Neural crest cell (in vitro differentiated cells): ENCODE measurements around the gene CCN6. TPM values are rescaled to one million over a fixed set of nuclear protein-coding genes. Genes with fewer than 3 reads are reported as not detected.
A peak's percentile ranks its signal among the peaks of the same experiment; 100 is the strongest.

Source experiments
- DNase-seq: peaks from one replicate; pipeline ENCODE4 v3.0.0; 2021; ENCODE audit warnings: low read depth, mixed read lengths, low spot score
- H3K27ac Mint-ChIP-seq: one replicate; pipeline ENCODE4 v1.8.0; 2021; ENCODE audit warnings: mild to moderate bottlenecking, mixed read lengths; ENCODE audit not compliant: unreplicated experiment
- H3K27me3 Mint-ChIP-seq: 2 replicates; pipeline ENCODE4 v1.8.0; 2021; ENCODE audit warnings: low read depth, mild to moderate bottlenecking, mixed read lengths
- H3K36me3 Mint-ChIP-seq: 2 replicates; pipeline ENCODE4 v1.8.0; 2021; ENCODE audit warnings: low read depth, mild to moderate bottlenecking, mixed read lengths
- H3K4me1 Mint-ChIP-seq: 2 replicates; pipeline ENCODE4 v1.8.0; 2021; ENCODE audit warnings: mixed read lengths
- H3K4me3 Mint-ChIP-seq: one replicate; pipeline ENCODE4 v1.8.0; 2021; ENCODE audit warnings: mild to moderate bottlenecking, mixed read lengths
- H3K9me3 Mint-ChIP-seq: 2 replicates; pipeline ENCODE4 v1.8.0; 2021; ENCODE audit warnings: mixed read lengths
- total RNA-seq: library from RNA; stranded (reverse); gene quantifications from 2 replicates; pipeline ENCODE4 v1.2.1, GENCODE V29; 2021
- TF ChIP-seq, protein P1 (sequence below): fragments of 200-600 bp; sonication (generic); conservative IDR thresholded peaks from 2 replicates; pipeline ENCODE4 v1.5.0; 2021; ENCODE audit warnings: antibody characterized with exemption, mild to moderate bottlenecking

The CCN6 gene
- total RNA-seq, 1 donor from 2014 or later, result not detected

DNA sequence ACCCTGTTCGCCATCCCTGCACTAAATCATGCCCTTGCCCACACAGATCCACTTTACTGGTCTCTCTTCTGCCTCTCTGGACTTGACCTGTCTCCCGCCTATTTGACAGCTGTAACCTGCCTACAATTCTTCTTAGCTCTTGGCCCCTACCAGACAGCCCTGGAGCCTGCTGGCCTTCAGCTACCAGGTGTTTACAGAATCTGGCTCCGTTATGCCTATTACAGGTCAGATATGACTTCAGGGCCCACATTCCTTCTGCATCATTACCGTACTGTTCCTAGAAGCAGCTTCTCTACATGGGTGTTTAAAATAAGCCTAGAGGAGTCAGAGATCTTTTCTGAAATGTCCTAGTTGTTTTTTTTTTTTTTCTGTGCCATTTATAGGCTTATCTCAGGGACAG, 45.4 kb upstream of the CCN6 start:
- Mint-ChIP-seq H3K4me3 (no peak overlapping the region), H3K9me3 (peaks cover 2% of the 10 kb centered on the region), H3K27ac (no peak overlapping the region), H3K36me3 (peaks cover 3% of the 10 kb centered on the region), H3K4me1 (peaks cover 12% of the 10 kb centered on the region), H3K27me3 (no peaks in the 10 kb centered on the region)
- no peak for DNase-seq
- TF ChIP-seq, protein P1, sequence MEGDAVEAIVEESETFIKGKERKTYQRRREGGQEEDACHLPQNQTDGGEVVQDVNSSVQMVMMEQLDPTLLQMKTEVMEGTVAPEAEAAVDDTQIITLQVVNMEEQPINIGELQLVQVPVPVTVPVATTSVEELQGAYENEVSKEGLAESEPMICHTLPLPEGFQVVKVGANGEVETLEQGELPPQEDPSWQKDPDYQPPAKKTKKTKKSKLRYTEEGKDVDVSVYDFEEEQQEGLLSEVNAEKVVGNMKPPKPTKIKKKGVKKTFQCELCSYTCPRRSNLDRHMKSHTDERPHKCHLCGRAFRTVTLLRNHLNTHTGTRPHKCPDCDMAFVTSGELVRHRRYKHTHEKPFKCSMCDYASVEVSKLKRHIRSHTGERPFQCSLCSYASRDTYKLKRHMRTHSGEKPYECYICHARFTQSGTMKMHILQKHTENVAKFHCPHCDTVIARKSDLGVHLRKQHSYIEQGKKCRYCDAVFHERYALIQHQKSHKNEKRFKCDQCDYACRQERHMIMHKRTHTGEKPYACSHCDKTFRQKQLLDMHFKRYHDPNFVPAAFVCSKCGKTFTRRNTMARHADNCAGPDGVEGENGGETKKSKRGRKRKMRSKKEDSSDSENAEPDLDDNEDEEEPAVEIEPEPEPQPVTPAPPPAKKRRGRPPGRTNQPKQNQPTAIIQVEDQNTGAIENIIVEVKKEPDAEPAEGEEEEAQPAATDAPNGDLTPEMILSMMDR, result no peak

DNA sequence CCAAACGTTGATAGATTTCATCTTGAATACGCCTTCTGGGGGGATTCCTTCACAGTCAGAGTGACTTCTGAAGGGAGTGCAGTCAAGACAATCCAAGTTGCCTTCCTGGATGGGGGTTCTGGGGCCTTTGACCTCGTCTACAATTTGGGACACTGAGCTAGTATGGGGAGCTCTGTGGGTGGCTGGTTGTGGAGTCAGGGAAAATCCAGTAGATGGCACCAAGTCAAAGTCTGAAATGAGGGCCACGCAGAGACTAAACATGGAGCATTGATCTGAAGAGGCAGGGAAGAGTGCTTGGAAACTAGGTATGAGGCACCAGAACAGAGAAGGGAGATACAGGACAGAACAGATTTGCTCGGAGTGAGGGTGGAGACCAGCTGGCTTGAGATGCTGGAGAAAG, 43.6 kb upstream of the CCN6 start:
- H3K4me3 Mint-ChIP-seq, result no peak overlapping the region
- peaks cover 24% of the 10 kb centered on the region for H3K4me1 Mint-ChIP-seq
- peaks cover 3% of the 10 kb centered on the region for H3K36me3 Mint-ChIP-seq
- TF ChIP-seq, protein P1, result no peak
- no peaks in the 10 kb centered on the region for H3K27me3 Mint-ChIP-seq
- no peak for DNase-seq
- peaks cover 2% of the 10 kb centered on the region for H3K9me3 Mint-ChIP-seq
- no peak overlapping the region for H3K27ac Mint-ChIP-seq

DNA sequence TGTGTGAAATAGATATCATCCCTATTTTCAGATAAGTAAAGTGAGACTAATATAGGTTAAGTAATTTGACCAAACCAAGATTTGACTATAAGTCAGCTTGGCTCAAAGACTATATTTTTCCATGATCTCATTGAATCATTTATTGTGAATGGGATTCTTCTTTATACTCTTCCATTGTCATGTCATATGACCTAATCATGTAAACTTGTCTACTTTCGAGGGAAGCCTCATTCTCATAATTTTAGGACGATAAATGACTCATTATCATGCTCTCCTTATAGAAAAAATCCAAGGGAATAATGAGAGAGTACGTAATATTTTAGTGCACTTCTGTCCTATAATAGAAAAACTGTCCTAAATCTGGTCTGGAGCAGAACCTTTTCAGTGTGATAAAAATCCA, 40.9 kb upstream of the CCN6 start:
- H3K4me3 Mint-ChIP-seq, result no peak overlapping the region
- no peak overlapping the region for H3K27ac Mint-ChIP-seq
- H3K27me3 Mint-ChIP-seq, result no peaks in the 10 kb centered on the region
- no peak for DNase-seq
- H3K9me3 Mint-ChIP-seq, result peaks cover 2% of the 10 kb centered on the region
- peaks cover 30% of the 10 kb centered on the region for H3K4me1 Mint-ChIP-seq
- TF ChIP-seq, protein P1, result no peak
- H3K36me3 Mint-ChIP-seq, result peaks cover 4% of the 10 kb centered on the region

DNA sequence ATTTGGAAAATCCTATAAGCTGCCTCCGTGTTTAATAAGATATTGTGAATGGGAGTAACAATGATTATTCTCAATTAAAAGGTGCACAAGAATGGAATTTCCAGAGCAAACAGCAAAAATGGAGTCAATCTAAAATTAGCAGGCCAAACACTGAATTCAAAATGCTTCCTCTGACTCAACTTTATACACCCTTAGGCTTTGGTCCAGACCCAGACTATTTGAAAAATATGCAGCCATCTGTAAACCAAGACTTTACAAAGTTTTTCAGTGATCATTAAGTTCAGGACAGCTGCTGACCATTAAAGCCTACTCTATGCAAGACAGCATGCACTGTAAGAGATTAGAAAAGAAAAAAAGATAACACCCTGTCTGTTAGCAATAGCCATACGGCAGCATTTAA, 39.4 kb upstream of the CCN6 start:
- Mint-ChIP-seq H3K4me3 (no peak overlapping the region), H3K27me3 (no peaks in the 10 kb centered on the region), H3K36me3 (peaks cover 4% of the 10 kb centered on the region), H3K9me3 (peaks cover 2% of the 10 kb centered on the region), H3K4me1 (peaks cover 44% of the 10 kb centered on the region), H3K27ac (no peak overlapping the region)
- DNase-seq, result no peak
- TF ChIP-seq, protein P1, result no peak

DNA sequence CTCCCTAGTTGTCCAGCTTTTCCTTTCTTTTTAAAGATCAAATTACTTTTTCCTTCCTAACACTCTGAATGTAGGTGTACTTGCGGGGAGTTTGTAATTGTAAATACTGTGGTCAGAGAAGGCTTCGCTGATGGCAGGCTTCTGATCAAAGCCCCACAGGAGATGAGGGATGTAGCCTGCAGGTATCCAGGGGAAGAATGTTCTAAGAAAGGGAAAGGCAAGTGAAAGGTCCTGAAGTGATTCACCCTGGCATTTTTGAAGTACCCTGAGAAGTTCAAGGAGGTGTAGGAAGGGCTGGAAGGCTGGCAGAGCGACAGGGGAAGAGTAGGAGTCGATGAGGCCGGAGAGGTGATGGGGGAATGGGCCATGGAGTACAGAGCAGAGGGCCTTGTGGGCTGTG, 38.2 kb upstream of the CCN6 start:
- Mint-ChIP-seq H3K36me3 (peaks cover 2% of the 10 kb centered on the region), H3K4me3 (no peak overlapping the region), H3K27ac (peak overlapping the region; percentile 1), H3K27me3 (no peaks in the 10 kb centered on the region), H3K9me3 (no peaks in the 10 kb centered on the region), H3K4me1 (peaks cover 41% of the 10 kb centered on the region)
- DNase-seq, result no peak
- TF ChIP-seq, protein P1, result no peak

DNA sequence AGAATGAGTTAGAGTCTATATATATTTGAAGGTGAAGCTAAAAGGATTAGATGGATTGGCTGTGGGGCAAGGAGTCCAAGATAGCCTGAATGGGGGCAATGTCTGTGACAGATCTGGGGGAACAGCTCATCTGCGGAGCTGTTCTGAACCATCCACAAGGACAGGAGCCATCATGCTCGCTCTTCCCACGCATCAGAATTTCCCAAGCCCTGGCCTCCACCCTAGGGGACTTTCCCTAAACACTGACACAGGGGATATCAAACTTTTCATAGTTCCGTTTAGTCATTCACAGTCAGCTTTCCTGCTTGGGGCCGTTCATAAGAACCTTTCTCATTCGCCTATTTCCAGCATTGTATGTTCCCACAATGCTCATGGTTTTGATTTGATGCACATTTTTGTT, 37.6 kb upstream of the CCN6 start:
- TF ChIP-seq, protein P1, result no peak
- no peak for DNase-seq
- H3K27ac Mint-ChIP-seq, result no peak overlapping the region
- no peaks in the 10 kb centered on the region for H3K27me3 Mint-ChIP-seq
- no peak overlapping the region for H3K4me3 Mint-ChIP-seq
- H3K36me3 Mint-ChIP-seq, result peaks cover 2% of the 10 kb centered on the region
- H3K4me1 Mint-ChIP-seq, result peaks cover 38% of the 10 kb centered on the region
- H3K9me3 Mint-ChIP-seq, result no peaks in the 10 kb centered on the region
